Mesenchymal stem cell (in vitro differentiated cells and primary cell): ENCODE results near the gene TRNT1.
A peak's percentile ranks its signal among the peaks of the same experiment; 100 is the strongest.

Experiments used
- DNase-seq: peaks from one replicate; pipeline ENCODE4 v3.0.0-alpha.2; 2013
- H2AFZ ChIP-seq: one replicate; pipeline ENCODE4 v1.6.1; 2013; ENCODE audit warnings: low read depth, mild to moderate bottlenecking, control low read depth, inconsistent platforms, low read length, moderate library complexity
- H2AK5ac ChIP-seq: 2 replicates; pipeline ENCODE4 v1.6.1; 2013; ENCODE audit warnings: low read length, moderate library complexity, mild to moderate bottlenecking, inconsistent platforms; ENCODE audit not compliant: severe bottlenecking
- H2BK120ac ChIP-seq: one replicate; pipeline ENCODE4 v1.6.1; 2013; ENCODE audit warnings: low read depth, mild to moderate bottlenecking, inconsistent platforms, low read length, moderate library complexity
- H2BK12ac ChIP-seq, 2 experiments: one replicate each; pipeline ENCODE4 v1.6.1; 2013; ENCODE audit warnings: inconsistent platforms in 2 of 2, low read length in 2 of 2, mild to moderate bottlenecking in 2 of 2, moderate library complexity in 2 of 2, control low read depth in 1 of 2
- H2BK15ac ChIP-seq: one replicate; pipeline ENCODE4 v1.6.1; 2013; ENCODE audit warnings: mild to moderate bottlenecking, low read depth, inconsistent platforms; ENCODE audit not compliant: poor library complexity, severe bottlenecking
- H2BK5ac ChIP-seq: 2 replicates; pipeline ENCODE4 v1.6.1; 2013; ENCODE audit warnings: low read depth, mild to moderate bottlenecking, low read length, control low read depth, inconsistent platforms; ENCODE audit not compliant: poor library complexity, severe bottlenecking
- H3K14ac ChIP-seq, 2 experiments: one replicate each; pipeline ENCODE4 v1.6.1; 2013; ENCODE audit warnings: inconsistent platforms in 2 of 2, low read length in 2 of 2, control low read depth in 1 of 2, mild to moderate bottlenecking in 1 of 2, moderate library complexity in 1 of 2
- H3K18ac ChIP-seq, 2 experiments: one replicate each; pipeline ENCODE4 v1.6.1; 2013; ENCODE audit warnings: inconsistent platforms in 2 of 2, low read length in 2 of 2, control low read depth in 1 of 2, low read depth in 1 of 2, mild to moderate bottlenecking in 1 of 2
- H3K23ac ChIP-seq, 2 experiments: one replicate each; pipeline ENCODE4 v1.6.1; 2013; ENCODE audit warnings: inconsistent platforms in 2 of 2, low read length in 2 of 2, mild to moderate bottlenecking in 2 of 2, moderate library complexity in 2 of 2, control low read depth in 1 of 2
- H3K27ac ChIP-seq: 2 replicates; pipeline ENCODE4 v1.5.1; 2013; ENCODE audit warnings: mild to moderate bottlenecking, moderate library complexity, low read length, control low read depth, inconsistent platforms; ENCODE audit not compliant: poor library complexity, severe bottlenecking
- H3K27me3 ChIP-seq, 2 experiments: 2 replicates each; pipeline versions ENCODE4 v1.6.1 to v1.7.0; 2013; ENCODE audit warnings: low read length in 2 of 2, mild to moderate bottlenecking in 2 of 2, moderate library complexity in 2 of 2, control low read depth in 1 of 2, inconsistent platforms in 1 of 2; ENCODE audit not compliant: control insufficient read depth in 1 of 2, insufficient read depth in 1 of 2
- H3K36me3 ChIP-seq, 2 experiments: 2 replicates each; pipeline versions ENCODE4 v1.6.1 to v1.7.0; 2013; ENCODE audit warnings: low read length in 2 of 2, control low read depth in 1 of 2, inconsistent platforms in 1 of 2, low read depth in 1 of 2, mild to moderate bottlenecking in 1 of 2; ENCODE audit not compliant: insufficient read depth in 2 of 2, control insufficient read depth in 1 of 2
- H3K4ac ChIP-seq, 2 experiments: one replicate each; pipeline ENCODE4 v1.6.1; 2013; ENCODE audit warnings: inconsistent platforms in 2 of 2, low read length in 2 of 2, mild to moderate bottlenecking in 2 of 2, moderate library complexity in 2 of 2, control low read depth in 1 of 2, low read depth in 1 of 2
- H3K4me1 ChIP-seq: 2 replicates; pipeline ENCODE4 v1.6.1; 2013; ENCODE audit warnings: low read depth, low read length, control low read depth; ENCODE audit not compliant: control insufficient read depth, insufficient read depth
- H3K4me2 ChIP-seq: 2 replicates; pipeline ENCODE4 v1.6.1; 2013; ENCODE audit warnings: low read length, mild to moderate bottlenecking, inconsistent platforms; ENCODE audit not compliant: poor library complexity, severe bottlenecking
- H3K4me3 ChIP-seq, 2 experiments: 2 replicates each; pipeline versions ENCODE4 v1.5.1 to v1.7.0; 2013; ENCODE audit warnings: low read length in 2 of 2, mild to moderate bottlenecking in 2 of 2, control low read depth in 1 of 2, low read depth in 1 of 2; ENCODE audit not compliant: insufficient read depth in 1 of 2
- H3K79me1 ChIP-seq: replicated peaks from 2 replicates; pipeline ENCODE4 v1.6.1; 2013; ENCODE audit warnings: mild to moderate bottlenecking, control low read depth, low read length, inconsistent platforms; ENCODE audit not compliant: poor library complexity, severe bottlenecking
- H3K9ac ChIP-seq: 2 replicates; pipeline ENCODE4 v1.7.0; 2013; ENCODE audit warnings: mild to moderate bottlenecking, low read length, moderate library complexity
- H3K9me3 ChIP-seq: 2 replicates; pipeline ENCODE4 v1.7.0; 2013; ENCODE audit warnings: mild to moderate bottlenecking, low read length; ENCODE audit not compliant: control insufficient read depth
- H4K8ac ChIP-seq: one replicate; pipeline ENCODE4 v1.6.1; 2013; ENCODE audit warnings: inconsistent platforms, mild to moderate bottlenecking, low read length, moderate library complexity
- H4K91ac ChIP-seq: one replicate; pipeline ENCODE4 v1.6.1; 2013; ENCODE audit warnings: mild to moderate bottlenecking, low read length, inconsistent platforms
- WGBS: methylation state at CpG from one replicate; pipeline ENCODE4 v1.1.7; 2013; ENCODE audit warnings: mixed read lengths; 5-methylcytosine and 5-hydroxymethylcytosine counted together

Gene TRNT1

GRCh38 chr3:3107181-3107580, 19.6 kb upstream of the TRNT1 start:
- H2BK12ac ChIP-seq = no peak overlapping the region
- H3K36me3 ChIP-seq = no peaks in the 10 kb centered on the region
- DNase-seq = no peak
- H3K79me1 ChIP-seq = no peaks in the 10 kb centered on the region
- no peak overlapping the region for H3K18ac ChIP-seq
- no peak overlapping the region for H4K91ac ChIP-seq
- no peak overlapping the region for H3K14ac ChIP-seq
- H3K27ac ChIP-seq = no peak overlapping the region
- no peak overlapping the region for H2AK5ac ChIP-seq
- 92% methylated on average over 3 of the region's 3 CpGs for WGBS
- no peaks in the 10 kb centered on the region for H3K4me1 ChIP-seq
- no peak overlapping the region for H4K8ac ChIP-seq
- no peaks in the 10 kb centered on the region for H3K27me3 ChIP-seq
- H3K23ac ChIP-seq = no peak overlapping the region
- H2BK5ac ChIP-seq = no peak overlapping the region
- H3K4me2 ChIP-seq = no peak overlapping the region
- H3K9ac ChIP-seq = no peak overlapping the region
- no peak overlapping the region for H2BK15ac ChIP-seq
- no peak overlapping the region for H2BK120ac ChIP-seq
- H3K9me3 ChIP-seq = no peaks in the 10 kb centered on the region
- H3K4ac ChIP-seq = no peak overlapping the region
- no peak overlapping the region for H3K4me3 ChIP-seq
- H2AFZ ChIP-seq = no peak overlapping the region

- Histone ChIP-seq H3K27ac (no peak overlapping the region), H2BK120ac (no peak overlapping the region), H3K4me1 (no peaks in the 10 kb centered on the region), H3K79me1 (no peaks in the 10 kb centered on the region), H3K9ac (no peak overlapping the region), H4K8ac (no peak overlapping the region), H4K91ac (no peak overlapping the region), H3K14ac (no peak overlapping the region), H3K18ac (no peak overlapping the region), H2AFZ (no peak overlapping the region), H2BK12ac (no peak overlapping the region), H3K4me2 (no peak overlapping the region), H2BK15ac (no peak overlapping the region), H2BK5ac (no peak overlapping the region), H3K4me3 (no peak overlapping the region), H3K9me3 (no peaks in the 10 kb centered on the region), H3K23ac (no peak overlapping the region), H3K36me3 (no peaks in the 10 kb centered on the region), H3K4ac (no peak overlapping the region), H2AK5ac (no peak overlapping the region), H3K27me3 (no peaks in the 10 kb centered on the region)
- WGBS = 100% methylated on average over 1 of the region's 3 CpGs
- no peak for DNase-seq
Measured at GRCh38 chr3:3107858-3108257, 18.9 kb upstream of the TRNT1 start.

- no peak overlapping the region for H3K4me3 ChIP-seq
- WGBS = 66% methylated on average over 10 of the region's 11 CpGs
- no peak overlapping the region for H4K91ac ChIP-seq
- H2AK5ac ChIP-seq = no peak overlapping the region
- no peak overlapping the region for H2AFZ ChIP-seq
- H3K23ac ChIP-seq = no peak overlapping the region
- no peaks in the 10 kb centered on the region for H3K79me1 ChIP-seq
- H3K27ac ChIP-seq = no peak overlapping the region
- H3K27me3 ChIP-seq = no peaks in the 10 kb centered on the region
- H2BK120ac ChIP-seq = no peak overlapping the region
- no peak overlapping the region for H2BK5ac ChIP-seq
- H2BK15ac ChIP-seq = no peak overlapping the region
- no peak overlapping the region for H3K14ac ChIP-seq
- no peak overlapping the region for H3K9ac ChIP-seq
- no peak overlapping the region for H4K8ac ChIP-seq
- H2BK12ac ChIP-seq = no peak overlapping the region
- H3K36me3 ChIP-seq = no peaks in the 10 kb centered on the region
- H3K9me3 ChIP-seq = no peaks in the 10 kb centered on the region
- H3K18ac ChIP-seq = no peak overlapping the region
- no peak overlapping the region for H3K4ac ChIP-seq
- no peak overlapping the region for H3K4me2 ChIP-seq
- H3K4me1 ChIP-seq = no peaks in the 10 kb centered on the region
- peak; percentile 2 for DNase-seq
Measured at GRCh38 chr3:3109407-3110298, 17.1 kb upstream of the TRNT1 start.

- Histone ChIP-seq H3K9ac (no peak within 1 kb of the TSS), H3K36me3 (no peaks in the 10 kb centered on the region), H3K18ac (no peak within 1 kb of the TSS), H2AFZ (no peak within 1 kb of the TSS), H2BK120ac (no peak within 1 kb of the TSS), H3K4me3 (no peak within 1 kb of the TSS), H3K27ac (no peak within 1 kb of the TSS), H3K4ac (no peak within 1 kb of the TSS), H3K4me2 (no peak within 1 kb of the TSS), H2BK5ac (no peak within 1 kb of the TSS), H3K4me1 (no peaks in the 10 kb centered on the region), H2AK5ac (no peak within 1 kb of the TSS), H2BK12ac (no peak within 1 kb of the TSS), H4K8ac (peak within 1 kb of the TSS; percentile 37), H3K27me3 (no peaks in the 10 kb centered on the region), H3K23ac (no peak within 1 kb of the TSS), H3K9me3 (no peaks in the 10 kb centered on the region), H4K91ac (no peak within 1 kb of the TSS), H2BK15ac (no peak within 1 kb of the TSS), H3K79me1 (no peaks in the 10 kb centered on the region), H3K14ac (peak within 1 kb of the TSS in 1 of 2 experiments; percentile 46)
- WGBS = 41% methylated on average over 3 of the region's 4 CpGs
- DNase-seq = peak; percentile 84
Measured at GRCh38 chr3:3110299-3110630, 16.5 kb upstream of the TRNT1 start, which contains the start of gene IL5RA. Gene IL5RA, minus strand, starts transcription at chr3:3110374. Its CDS starts 5,390 bp downstream, at chr3:3104984.
